Activated naive CD8-positive, alpha-beta T cell treated with anti-CD3 and anti-CD28 coated beads, Interleukin-2, amount 50 U/mL, for 24 hours (primary cell): ENCODE measurements around the gene DENND2D.

Experiments
- ATAC-seq: fragments of 150-1000 bp; cut with Tn5 transposase; one replicate; pipeline ENCODE4 v1.10.0; 2021
- DNase-seq: peaks from one replicate; pipeline ENCODE4 v3.0.0; 2021
- H3K27ac Mint-ChIP-seq: one replicate; pipeline ENCODE4 v1.8.0; 2021; ENCODE audit warnings: mild to moderate bottlenecking, mixed read lengths
- H3K27me3 Mint-ChIP-seq: one replicate; pipeline ENCODE4 v1.8.0; 2021; ENCODE audit warnings: mixed read lengths
- H3K36me3 Mint-ChIP-seq: one replicate; pipeline ENCODE4 v1.8.0; 2021; ENCODE audit warnings: low read depth, mixed read lengths
- H3K4me1 Mint-ChIP-seq: one replicate; pipeline ENCODE4 v1.8.0; 2021; ENCODE audit warnings: mixed read lengths
- H3K4me3 Mint-ChIP-seq: one replicate; pipeline ENCODE4 v1.8.0; 2021; ENCODE audit warnings: mild to moderate bottlenecking, moderate library complexity, mixed read lengths
- H3K9me3 Mint-ChIP-seq: one replicate; pipeline ENCODE4 v1.8.0; 2021; ENCODE audit warnings: mixed read lengths

DENND2D gene

GRCh38 chr1:111199881-111200801, at the start of gene DENND2D:
Gene DENND2D (minus strand): TSS chr1:111200646. CDS start chr1:111200459, 187 bp downstream.
- no peaks in the 10 kb centered on the region for H3K27me3 Mint-ChIP-seq
- H3K36me3 Mint-ChIP-seq: peaks cover 51% of the 10 kb centered on the region
- H3K4me3 Mint-ChIP-seq: peak within 1 kb of the TSS; percentile 96
- H3K4me1 Mint-ChIP-seq: peaks cover 73% of the 10 kb centered on the region
- DNase-seq (peak; percentile 79), ATAC-seq (peak; percentile 77)
- H3K9me3 Mint-ChIP-seq: no peaks in the 10 kb centered on the region
- H3K27ac Mint-ChIP-seq: peak within 1 kb of the TSS; percentile 95

GRCh38 chr1:111249960-111250359, 49.5 kb upstream of the DENND2D start:
- Mint-ChIP-seq H3K27me3 (no peaks in the 10 kb centered on the region), H3K4me3 (no peak overlapping the region), H3K4me1 (peaks cover 12% of the 10 kb centered on the region), H3K36me3 (no peaks in the 10 kb centered on the region), H3K27ac (no peak overlapping the region), H3K9me3 (no peaks in the 10 kb centered on the region)
- DNase-seq (no peak), ATAC-seq (no peak)

- no peaks in the 10 kb centered on the region for H3K9me3 Mint-ChIP-seq
- peaks cover 2% of the 10 kb centered on the region for H3K36me3 Mint-ChIP-seq
- H3K27me3 Mint-ChIP-seq: no peaks in the 10 kb centered on the region
- DNase-seq: no peak
- no peak overlapping the region for H3K27ac Mint-ChIP-seq
- H3K4me1 Mint-ChIP-seq: peaks cover 12% of the 10 kb centered on the region
- H3K4me3 Mint-ChIP-seq: no peak overlapping the region
- ATAC-seq: no peak
Observed at GRCh38 chr1:111247125-111247838, 46.8 kb upstream of the DENND2D start.

GRCh38 chr1:111242805-111243523, 42.5 kb upstream of the DENND2D start:
- H3K27ac Mint-ChIP-seq: no peak overlapping the region

GRCh38 chr1:111241797-111242196, 41.4 kb upstream of the DENND2D start:
- no peak overlapping the region for H3K27ac Mint-ChIP-seq
- H3K27me3 Mint-ChIP-seq: no peaks in the 10 kb centered on the region
- peaks cover 7% of the 10 kb centered on the region for H3K36me3 Mint-ChIP-seq
- H3K4me1 Mint-ChIP-seq: peaks cover 2% of the 10 kb centered on the region
- no peaks in the 10 kb centered on the region for H3K9me3 Mint-ChIP-seq
- no peak overlapping the region for H3K4me3 Mint-ChIP-seq
- DNase-seq: no peak
- ATAC-seq: no peak

More at GRCh38 chr1:111242805-111243523, 42.5 kb upstream of the DENND2D start:
- ATAC-seq: no peak
- no peak for DNase-seq
- H3K27me3 Mint-ChIP-seq: no peaks in the 10 kb centered on the region
- no peaks in the 10 kb centered on the region for H3K9me3 Mint-ChIP-seq
- no peak overlapping the region for H3K4me3 Mint-ChIP-seq
- peaks cover 7% of the 10 kb centered on the region for H3K36me3 Mint-ChIP-seq
- H3K4me1 Mint-ChIP-seq: peaks cover 2% of the 10 kb centered on the region

GRCh38 chr1:111238056-111238795, 37.8 kb upstream of the DENND2D start:
- Mint-ChIP-seq H3K9me3 (no peaks in the 10 kb centered on the region), H3K27ac (no peak overlapping the region)

GRCh38 chr1:111236806-111237205, 36.4 kb upstream of the DENND2D start:
- Mint-ChIP-seq H3K27ac (no peak overlapping the region), H3K4me1 (peaks cover 19% of the 10 kb centered on the region), H3K4me3 (no peak overlapping the region), H3K36me3 (peaks cover 7% of the 10 kb centered on the region), H3K9me3 (no peaks in the 10 kb centered on the region), H3K27me3 (no peaks in the 10 kb centered on the region)
- no peak for DNase-seq
- no peak for ATAC-seq

More at GRCh38 chr1:111238056-111238795, 37.8 kb upstream of the DENND2D start:
- H3K36me3 Mint-ChIP-seq: peaks cover 7% of the 10 kb centered on the region
- H3K27me3 Mint-ChIP-seq: no peaks in the 10 kb centered on the region
- H3K4me1 Mint-ChIP-seq: peaks cover 8% of the 10 kb centered on the region
- no peak overlapping the region for H3K4me3 Mint-ChIP-seq
- DNase-seq (no peak), ATAC-seq (no peak)

- ATAC-seq (no peak), DNase-seq (no peak)
- no peak overlapping the region for H3K27ac Mint-ChIP-seq
- H3K9me3 Mint-ChIP-seq: no peaks in the 10 kb centered on the region
- no peaks in the 10 kb centered on the region for H3K27me3 Mint-ChIP-seq
- peaks cover 6% of the 10 kb centered on the region for H3K36me3 Mint-ChIP-seq
- H3K4me1 Mint-ChIP-seq: peaks cover 23% of the 10 kb centered on the region
- H3K4me3 Mint-ChIP-seq: no peak overlapping the region
Observed at GRCh38 chr1:111236379-111236778, 35.9 kb upstream of the DENND2D start.

GRCh38 chr1:111234866-111235265, 34.4 kb upstream of the DENND2D start:
- no peak overlapping the region for H3K27ac Mint-ChIP-seq
- no peak for ATAC-seq
- H3K4me3 Mint-ChIP-seq: no peak overlapping the region
- no peaks in the 10 kb centered on the region for H3K27me3 Mint-ChIP-seq
- H3K4me1 Mint-ChIP-seq: peaks cover 33% of the 10 kb centered on the region
- no peaks in the 10 kb centered on the region for H3K9me3 Mint-ChIP-seq
- no peak for DNase-seq
- peaks cover 6% of the 10 kb centered on the region for H3K36me3 Mint-ChIP-seq

- H3K4me3 Mint-ChIP-seq: no peak overlapping the region
- DNase-seq: no peak
- peaks cover 6% of the 10 kb centered on the region for H3K36me3 Mint-ChIP-seq
- no peak overlapping the region for H3K27ac Mint-ChIP-seq
- no peak for ATAC-seq
- no peaks in the 10 kb centered on the region for H3K9me3 Mint-ChIP-seq
- no peaks in the 10 kb centered on the region for H3K27me3 Mint-ChIP-seq
- peaks cover 35% of the 10 kb centered on the region for H3K4me1 Mint-ChIP-seq
Observed at GRCh38 chr1:111234258-111234657, 33.8 kb upstream of the DENND2D start.

- Mint-ChIP-seq H3K9me3 (no peaks in the 10 kb centered on the region), H3K27me3 (no peaks in the 10 kb centered on the region), H3K27ac (no peak overlapping the region), H3K36me3 (peaks cover 2% of the 10 kb centered on the region), H3K4me1 (peaks cover 56% of the 10 kb centered on the region), H3K4me3 (no peak overlapping the region)
- no peak for ATAC-seq
- no peak for DNase-seq
Observed at GRCh38 chr1:111232134-111232533, 31.7 kb upstream of the DENND2D start.

- Mint-ChIP-seq H3K4me3 (peak overlapping the region; percentile 16), H3K4me1 (peaks cover 80% of the 10 kb centered on the region), H3K36me3 (no peaks in the 10 kb centered on the region), H3K27ac (no peak overlapping the region), H3K27me3 (no peaks in the 10 kb centered on the region), H3K9me3 (no peaks in the 10 kb centered on the region)
- ATAC-seq (no peak), DNase-seq (no peak)
Observed at GRCh38 chr1:111228748-111229126, 28.3 kb upstream of the DENND2D start.

GRCh38 chr1:111227851-111228747, 27.7 kb upstream of the DENND2D start:
- DNase-seq: no peak

More at GRCh38 chr1:111227851-111228747, 27.7 kb upstream of the DENND2D start:
- peaks cover 85% of the 10 kb centered on the region for H3K4me1 Mint-ChIP-seq
- peak; percentile 56 for ATAC-seq
- no peak overlapping the region for H3K4me3 Mint-ChIP-seq
- H3K36me3 Mint-ChIP-seq: no peaks in the 10 kb centered on the region
- no peaks in the 10 kb centered on the region for H3K9me3 Mint-ChIP-seq
- H3K27ac Mint-ChIP-seq: no peak overlapping the region
- H3K27me3 Mint-ChIP-seq: no peaks in the 10 kb centered on the region
